HEK293 (cell line): ENCODE data around the gene APPBP2.

ENCODE experiments used
- CTCF ChIP-seq: fragments of 450-650 bp; formaldehyde crosslinking; IDR thresholded peaks from 2 replicates; pipeline ENCODE4 v1.5.1; 2016; ENCODE audit warnings: missing biosample characterization, missing genetic modification characterization
- KLF16 ChIP-seq: fragments of 450-650 bp; formaldehyde crosslinking; IDR thresholded peaks from 2 replicates; pipeline ENCODE4 v1.5.1; 2017; ENCODE audit warnings: missing biosample characterization, missing genetic modification characterization
- ZNF37A ChIP-seq: fragments of 450-650 bp; IDR thresholded peaks from 2 replicates; pipeline ENCODE4 v1.5.1; 2018; ENCODE audit warnings: missing biosample characterization, missing genetic modification characterization
- ZNF776 ChIP-seq: fragments of 450-650 bp; formaldehyde crosslinking; IDR thresholded peaks from 2 replicates; pipeline ENCODE4 v1.5.0; 2017; ENCODE audit warnings: missing biosample characterization, missing genetic modification characterization, borderline replicate concordance

- TF ChIP-seq CTCF (tag by site-specific recombination) (no peak), ZNF776 (tag by site-specific recombination) (no peak), ZNF37A (no peak), KLF16 (no peak)
Observed at GRCh38 chr17:60403523-60403810, 122.6 kb downstream of the APPBP2 start.
